K562 (cell line): ENCODE results near the gene KLF13. TPM values are rescaled to one million over a fixed set of nuclear protein-coding genes. Genes with fewer than 3 reads are reported as not detected.

ENCODE experiments used
- ATAC-seq: fragments of 200-7000 bp; cut with Tn5 transposase; 3 replicates; pipeline ENCODE4 v1.9.1; 2020; ENCODE audit warnings: moderate library complexity
- BruUV-seq: library from RNA; stranded (reverse); fragments of 400-500 nt; replicated peaks from 2 replicates; lab custom pipeline; 2021; lab: Mats Ljungman, UMichigan
- CTCF ChIA-PET: fragments of 300-600 bp; formaldehyde crosslinking; extraction: SDS; loops from one replicate; lab custom pipeline; 2021; ENCODE audit warnings: low intra/inter-chr PET ratio; lab: Yijun Ruan, JAX
- POLR2A ChIA-PET: fragments of 300-600, 350-650 bp; sonication (Branson Sonifier 250); formaldehyde crosslinking; extraction: SDS; loops from one replicate; lab custom pipeline; 2021; ENCODE audit warnings: antibody characterized with exemption, inconsistent platforms; lab: Yijun Ruan, JAX
- DNase-seq, 4 experiments: peaks; one replicate each; pipeline versions ENCODE4 v3.0.0 to v3.0.0-alpha.2; 2011 to 2018; ENCODE audit warnings: low spot score in 3 of 4, mixed read lengths in 3 of 4; ENCODE audit errors: extremely low read depth in 1 of 4
- FAIRE-seq: peaks from 2 replicates; lab custom pipeline; 2011; peaks lifted over from hg19 to GRCh38; lab: Jason Lieb, UNC
- H2AFZ ChIP-seq: 2 replicates; pipeline ENCODE4 v1.6.0; 2011; ENCODE audit warnings: low read depth, low read length, control low read depth, inconsistent platforms
- H3K27ac ChIP-seq: fragments of 200-600 bp; 3 replicates; pipeline ENCODE4 v1.8.0; 2011; ENCODE audit warnings: low read depth, mild to moderate bottlenecking, control low read depth, inconsistent platforms, low read length, moderate library complexity, mixed read lengths; ENCODE audit errors: extremely low read depth
- H3K27me3 ChIP-seq, 2 experiments: fragments of 300-600 bp in 1 of 2; 2 replicates in 1 of 2; 3 replicates in 1 of 2; pipeline versions ENCODE4 v1.6.0 to v1.8.0; 2011; ENCODE audit warnings: inconsistent platforms in 2 of 2, low read length in 2 of 2, mild to moderate bottlenecking in 1 of 2, mixed read lengths in 1 of 2, moderate library complexity in 1 of 2; ENCODE audit not compliant: control insufficient read depth in 2 of 2, insufficient read depth in 2 of 2
- H3K36me3 ChIP-seq: fragments of 300-600 bp; 3 replicates; pipeline ENCODE4 v1.8.0; 2011; ENCODE audit warnings: mild to moderate bottlenecking, low read length, inconsistent platforms; ENCODE audit not compliant: control insufficient read depth, insufficient read depth
- H3K4me1 ChIP-seq, 2 experiments: fragments of 200-600 bp in 1 of 2; replicated peaks in 1 of 2; 2 replicates in 1 of 2; 3 replicates in 1 of 2; pipeline versions ENCODE4 v1.5.1 to v1.8.0; 2011; ENCODE audit warnings: inconsistent platforms in 2 of 2, low read length in 2 of 2, mild to moderate bottlenecking in 1 of 2, mixed read lengths in 1 of 2, moderate library complexity in 1 of 2; ENCODE audit not compliant: control insufficient read depth in 2 of 2, insufficient read depth in 2 of 2
- H3K4me2 ChIP-seq: 2 replicates; pipeline ENCODE4 v1.6.1; 2011; ENCODE audit warnings: low read length, control low read depth, inconsistent platforms, mixed read lengths; ENCODE audit not compliant: insufficient read depth
- H3K4me3 ChIP-seq: fragments of 200-600 bp; sonication (generic), shearing (Covaris generic); 2 replicates; pipeline ENCODE4 v1.5.1; 2016; ENCODE audit warnings: control low read depth, inconsistent platforms
- H3K79me2 ChIP-seq: fragments of 200-600 bp; 3 replicates; pipeline ENCODE4 v1.8.0; 2011; ENCODE audit warnings: low read length, inconsistent platforms; ENCODE audit not compliant: control insufficient read depth, insufficient read depth
- H3K9ac ChIP-seq, 2 experiments: 2 replicates each; pipeline versions ENCODE4 v1.6.0 to v1.6.1; 2011; ENCODE audit warnings: low read depth in 2 of 2, low read length in 2 of 2, control low read depth in 1 of 2, inconsistent platforms in 1 of 2, mild to moderate bottlenecking in 1 of 2, mixed read lengths in 1 of 2; ENCODE audit not compliant: insufficient read depth in 1 of 2
- H3K9me1 ChIP-seq: one replicate; pipeline ENCODE4 v1.6.0; 2011; ENCODE audit warnings: inconsistent platforms, mild to moderate bottlenecking, low read length, moderate library complexity; ENCODE audit not compliant: control insufficient read depth, insufficient read depth
- H3K9me3 ChIP-seq: replicated peaks from 2 replicates; pipeline ENCODE4 v1.5.1; 2011; ENCODE audit warnings: low read depth, low read length, inconsistent platforms; ENCODE audit not compliant: control insufficient read depth, insufficient read depth
- H4K20me1 ChIP-seq: replicated peaks from 2 replicates; pipeline ENCODE4 v1.6.1; 2011; ENCODE audit warnings: low read length, inconsistent platforms, mixed read lengths; ENCODE audit not compliant: control insufficient read depth, insufficient read depth
- CEBPZ ChIP-seq: fragments of 150-350 bp; IDR thresholded peaks from 2 replicates; pipeline ENCODE4 v1.6.1; 2014; ENCODE audit warnings: low read depth, mild to moderate bottlenecking, low read length, borderline replicate concordance
- CXXC5 ChIP-seq: fragments of 250-450 bp; sonication (Bioruptor Pico); IDR thresholded peaks from 2 replicates; pipeline ENCODE4 v1.8.0; 2022; ENCODE audit warnings: inconsistent platforms, mild to moderate bottlenecking, moderate library complexity
- DPF2 ChIP-seq: fragments of 450-650 bp; IDR thresholded peaks from 2 replicates; pipeline ENCODE4 v1.6.1; 2016
- HSF4 ChIP-seq: fragments of 250-450 bp; sonication (Bioruptor Pico); IDR thresholded peaks from 2 replicates; pipeline ENCODE4 v2.1.2; 2022; ENCODE audit warnings: mild to moderate bottlenecking, moderate library complexity, borderline replicate concordance
- MAFK ChIP-seq: IDR thresholded peaks from 2 replicates; pipeline ENCODE4 v1.6.1; 2011; ENCODE audit warnings: low read length, improper control_type of control experiment
- PHB2 ChIP-seq: fragments of 450-650 bp; IDR thresholded peaks from 2 replicates; pipeline ENCODE4 v1.6.1; 2017; ENCODE audit warnings: low read depth
- PML ChIP-seq: IDR thresholded peaks from 2 replicates; pipeline ENCODE4 v1.6.1; 2012; ENCODE audit warnings: low read length, inconsistent platforms
- POLR2A ChIP-seq: fragments of 450-650 bp; conservative IDR thresholded peaks from 2 replicates; pipeline ENCODE4 v1.6.1; 2016
- PTRF ChIP-seq: fragments of 450-650 bp; IDR thresholded peaks from 2 replicates; pipeline ENCODE4 v1.6.1; 2016; ENCODE audit warnings: mild to moderate bottlenecking, missing genetic modification characterization, missing compliant biosample characterization
- PTTG1 ChIP-seq: fragments of 450-650 bp; IDR thresholded peaks from 2 replicates; pipeline ENCODE4 v1.6.1; 2016; ENCODE audit warnings: low read depth, mild to moderate bottlenecking, missing genetic modification characterization, missing compliant biosample characterization
- PURB ChIP-seq: sonication (generic); formaldehyde crosslinking; IDR thresholded peaks from 2 replicates; pipeline ENCODE4 v1.9.0; 2021; ENCODE audit warnings: low read depth, mild to moderate bottlenecking, missing genetic modification reagents
- RAD51 ChIP-seq: fragments of 450-650 bp; IDR thresholded peaks from 2 replicates; pipeline ENCODE4 v1.7.1; 2016; ENCODE audit warnings: low read depth, mild to moderate bottlenecking, borderline replicate concordance
- ZBTB7A ChIP-seq: IDR thresholded peaks from 2 replicates; pipeline ENCODE4 v1.6.1; 2011; ENCODE audit warnings: low read depth, mild to moderate bottlenecking, low read length, moderate library complexity, borderline replicate concordance; ENCODE audit not compliant: control insufficient read depth
- ZMIZ1 ChIP-seq, 2 experiments: fragments of 150-350 bp in 1 of 2; IDR thresholded peaks; 2 replicates each; pipeline ENCODE4 v1.6.1; 2012 to 2016; ENCODE audit warnings: low read depth in 2 of 2, low read length in 2 of 2, mild to moderate bottlenecking in 1 of 2, moderate library complexity in 1 of 2
- ZNF347 ChIP-seq: fragments of 450-650 bp; formaldehyde crosslinking; IDR thresholded peaks from 2 replicates; pipeline ENCODE4 v1.4.0; 2020; ENCODE audit warnings: low read depth, mild to moderate bottlenecking, moderate library complexity
- WGBS: fragments of 100-300 bp; shearing (Covaris generic); methylation state at CpG from one replicate; pipeline ENCODE4 v1.1.6; 2016; ENCODE audit warnings: low coverage, mixed read lengths; ENCODE audit not compliant: insufficient coverage; ENCODE audit errors: missing lambda C conversion rate; 5-methylcytosine and 5-hydroxymethylcytosine counted together
- in situ Hi-C: fragments of 300-500 bp; cut with MboI; formaldehyde crosslinking; loops from 4 replicates; pipeline ENCODE4 v1.15.0; 2018; ENCODE audit warnings: inconsistent platforms, mixed read lengths
- intact Hi-C: fragments of 100-400 bp; cut with micrococcal nuclease; formaldehyde crosslinking; loops from 2 replicates; pipeline ENCODE4 v1.14.2; 2022
- polyA plus RNA-seq, 8 experiments: library from polyadenylated mRNA; depleted of rRNA in 4 of 8; stranded (reverse) in 5 of 8; unstranded in 3 of 8; fragments of >200 nt; fragmentation: Nextera tagmentation in 2 of 8; fragmentation: Illumina TruSeq in 1 of 8; extraction: Ambion mirVana in 2 of 8; extraction: Trizol in 1 of 8; gene quantifications; 2 replicates each; pipeline versions ENCODE4 v1.2.1 to v1.2.3, GENCODE V29; 2011 to 2014; ENCODE audit warnings: inconsistent platforms in 1 of 8, missing spikeins in 1 of 8
- total RNA-seq, 7 experiments: library from RNA; depleted of rRNA in 6 of 7; stranded (reverse); fragments of >200 nt in 6 of 7; fragmentation: Illumina TruSeq in 2 of 7; extraction: Trizol in 2 of 7; gene quantifications; 2 replicates each; pipeline versions ENCODE4 v1.2.1 to v1.2.3, GENCODE V29; 2011 to 2021; ENCODE audit warnings: low replicate concordance in 1 of 7

The KLF13 gene
- total and polyA plus RNA-seq, 9 of the 15 experiments (the other 6 are each of a cell fraction or from before 2014, with no cell fraction given): 1.8 to 10.5 (median 4.8) TPM

GRCh38 chr15:31295658-31296057 is 31.0 kb upstream of the KLF13 start:
- 0 out of 2 replicates have a peak, but pooled peaks cover 7% of the 10 kb centered on the region for H4K20me1 ChIP-seq
- TF ChIP-seq ZMIZ1 (IDR thresholded peaks at IDR 0.05; ENCODE audit: low read depth in 2 of 2, low read length in 2 of 2) (no peak), PTRF (tag) (no peak), HSF4 (CRISPR knock-in tag) (no peak), CEBPZ (no peak), PHB2 (no peak), DPF2 (no peak), RAD51 (no peak), PURB (no peak), CXXC5 (CRISPR knock-in tag) (no peak), ZNF347 (CRISPR knock-in tag) (no peak), PTTG1 (tag) (no peak), PML (no peak), MAFK (no peak), ZBTB7A (no peak), POLR2A (no peak)
- no peaks in the 10 kb centered on the region for H3K9me3 ChIP-seq
- ChIA-PET CTCF (no interaction called here), POLR2A (no interaction called here)
- peaks cover 3% of the 10 kb centered on the region for H3K9me1 ChIP-seq
- FAIRE-seq (no peak), ATAC-seq (no peak), DNase-seq (no peak)
- H3K27ac ChIP-seq: no peak overlapping the region
- H3K79me2 ChIP-seq: no peaks in the 10 kb centered on the region
- H3K4me3 ChIP-seq: no peak overlapping the region
- 1% methylated on average over 8 of the region's 8 CpGs for WGBS
- no peaks in the 10 kb centered on the region for H3K36me3 ChIP-seq
- intact Hi-C loops: no loop called here
- peaks cover 7 to 15% of the 10 kb centered on the region in 2 experiments; a peak in 4 of 5 replicates for H3K4me1 ChIP-seq
- H3K4me2 ChIP-seq: no peak overlapping the region
- no peak overlapping the region for H3K9ac ChIP-seq
- no peak overlapping the region for H2AFZ ChIP-seq
- no TSS peak for BruUV-seq
- peaks cover 10 to 28% of the 10 kb centered on the region in 2 experiments; a peak in 4 of 5 replicates for H3K27me3 ChIP-seq
- in situ Hi-C loops: no loop called here
